GM18858 (cell line): Measurements from ENCODE around the gene PRR12.

Experiments used
- ATAC-seq: cut with Tn5 transposase; IDR thresholded peaks from one replicate; pipeline ENCODE4 v1.9.1; 2021; ENCODE audit not compliant: unreplicated experiment

Gene PRR12

GRCh38 chr19:49564616-49565045 is 26.4 kb upstream of the PRR12 start:
- no peak for ATAC-seq

- no peak for ATAC-seq
These were observed 25.7 kb upstream of the PRR12 start for GRCh38 chr19:49565261-49565660.

- no peak for ATAC-seq
These were observed 24.7 kb upstream of the PRR12 start for GRCh38 chr19:49566302-49566701.

DNA sequence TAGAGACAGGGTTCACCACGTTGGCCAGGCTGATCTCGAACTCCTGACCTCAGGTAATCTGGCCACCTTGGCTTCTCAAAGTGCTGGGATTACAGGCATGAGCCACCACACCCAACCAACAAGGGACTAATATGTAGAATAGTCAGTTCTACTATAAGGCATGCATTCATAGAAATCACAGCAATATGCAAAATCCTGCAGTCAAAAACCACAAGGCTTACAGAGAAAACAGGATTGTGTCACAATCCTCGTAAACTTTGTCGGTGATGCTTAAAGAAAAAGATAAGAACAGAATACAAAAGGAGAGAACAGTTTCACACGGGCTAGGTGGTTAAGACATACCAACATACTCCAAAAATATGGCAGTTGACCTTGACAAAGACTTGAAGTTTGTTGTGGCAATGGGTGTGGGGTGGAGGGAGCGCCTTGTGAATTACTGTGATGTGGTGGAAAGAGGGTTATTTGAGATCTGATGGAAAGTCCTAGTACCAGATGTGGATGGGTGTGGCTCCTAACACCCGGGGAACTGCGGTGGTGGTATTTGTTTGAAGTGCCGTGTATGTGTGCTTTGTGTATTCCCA is 23.0 kb upstream of the PRR12 start:
- no peak for ATAC-seq

GRCh38 chr19:49570138-49570856 is 20.7 kb upstream of the PRR12 start:
- ATAC-seq = no peak

DNA sequence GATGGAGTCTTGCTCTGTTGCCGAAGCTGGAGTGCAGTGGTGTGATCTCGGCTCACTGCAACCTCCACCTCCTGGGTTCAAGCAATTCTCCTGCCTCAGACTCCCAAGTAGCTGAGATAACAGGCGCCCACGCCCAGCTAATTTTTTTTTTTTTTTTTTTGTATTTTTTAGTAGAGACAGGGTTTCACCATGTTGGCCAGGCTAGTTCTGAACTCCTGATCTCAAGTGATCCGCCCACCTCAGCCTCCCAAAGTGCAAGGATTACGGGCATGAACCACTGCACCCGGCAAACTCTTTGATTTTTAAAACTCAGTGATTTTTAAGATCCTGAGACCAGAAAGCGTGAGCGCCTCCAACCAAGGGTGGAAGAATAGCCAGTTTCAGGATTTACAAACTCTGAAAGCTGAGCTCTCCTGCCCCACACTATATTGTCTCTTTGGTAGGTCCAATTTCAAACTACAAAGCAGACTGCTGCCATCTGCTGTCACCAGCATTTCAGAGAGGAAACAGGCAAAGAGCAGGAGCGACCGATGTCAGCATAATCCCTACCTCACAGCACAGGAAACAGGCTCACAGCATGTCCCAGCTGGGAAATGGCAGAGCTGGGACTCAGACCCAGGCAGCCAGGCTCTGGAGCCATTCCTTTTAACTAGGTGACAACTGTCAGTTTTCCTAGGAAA is 19.8 kb upstream of the PRR12 start:
- no peak for ATAC-seq

GRCh38 chr19:49573009-49573408 is 18.0 kb upstream of the PRR12 start:
- ATAC-seq = no peak

DNA sequence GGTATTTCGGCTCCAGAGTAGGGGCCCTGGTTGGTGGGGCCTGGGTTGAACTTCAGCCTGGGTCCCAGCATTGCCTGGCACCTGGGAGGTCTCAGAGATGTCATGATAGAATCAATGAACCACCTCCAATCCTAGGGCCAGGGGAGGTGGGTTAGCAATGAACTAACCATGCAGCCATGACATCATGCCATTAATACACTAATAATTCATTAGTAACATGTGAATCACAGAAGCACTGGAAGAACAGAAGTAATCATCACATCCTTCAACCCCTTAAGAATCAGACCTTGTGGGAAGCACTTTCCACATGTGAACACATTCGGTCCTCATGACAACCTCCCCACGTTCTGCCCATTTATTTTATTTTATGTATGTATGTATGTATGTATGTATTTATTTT is 17.6 kb upstream of the PRR12 start:
- no peak for ATAC-seq

- no peak for ATAC-seq
These were observed 16.7 kb upstream of the PRR12 start for GRCh38 chr19:49574206-49574755.

- no peak for ATAC-seq
These were observed 11.8 kb upstream of the PRR12 start for GRCh38 chr19:49579193-49579592.

DNA sequence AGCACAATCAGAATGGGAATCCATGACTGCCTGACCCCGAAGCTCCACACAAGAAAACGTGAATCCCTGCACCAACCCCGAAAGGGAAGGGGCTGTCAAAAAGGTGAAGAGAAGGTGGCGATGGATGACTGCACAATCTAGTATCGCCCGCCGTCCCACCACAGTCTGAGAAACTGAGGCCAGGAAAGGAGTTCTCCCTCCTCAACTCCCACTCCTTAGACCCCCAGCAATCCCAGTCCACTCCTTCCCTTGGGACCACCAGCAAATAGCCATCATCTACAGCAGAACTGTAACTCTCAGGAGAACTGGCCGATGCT is 11.1 kb upstream of the PRR12 start:
- no peak for ATAC-seq

DNA sequence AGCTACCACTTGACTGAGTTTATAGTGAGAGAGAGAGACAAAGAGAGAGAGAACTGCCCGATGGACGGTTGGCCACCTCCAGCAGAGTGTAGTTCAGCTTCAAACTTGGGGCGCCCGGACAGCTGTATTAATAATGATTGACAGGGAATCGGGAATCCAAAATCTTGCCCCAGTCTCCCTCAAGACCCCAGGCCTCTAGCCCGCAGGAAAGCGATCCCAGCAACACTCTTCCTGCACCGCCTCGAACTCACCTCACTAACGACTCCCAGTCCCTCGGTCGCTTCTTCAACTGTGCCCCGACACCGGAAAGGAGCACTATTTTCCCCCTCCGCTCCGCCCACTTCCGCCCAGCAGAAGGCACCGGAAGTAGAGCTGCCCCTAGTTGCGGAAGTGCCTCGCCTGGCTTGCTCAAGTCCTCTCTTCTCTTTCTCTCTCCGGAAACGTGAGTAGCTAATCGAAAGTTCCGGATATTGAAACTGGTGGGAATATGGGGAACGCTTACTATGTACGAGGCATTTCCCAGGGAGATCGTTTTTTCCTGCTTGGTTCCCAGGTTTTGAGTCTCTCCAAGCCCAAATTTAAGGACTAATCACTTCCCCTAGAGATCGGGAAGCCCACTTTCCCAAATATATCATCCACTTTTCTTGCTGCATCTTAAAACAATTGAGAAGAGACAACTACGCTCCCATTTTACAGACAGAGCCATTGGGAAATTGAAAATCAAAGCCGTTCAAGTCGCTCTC is 10.5 kb upstream of the PRR12 start, which contains the start of gene NOSIP:
Gene NOSIP, minus strand, starts transcription at position 293 of the 743 bp plus-strand sequence. CDS start 19,865 bp downstream, outside the sequence.
- ATAC-seq = no peak

DNA sequence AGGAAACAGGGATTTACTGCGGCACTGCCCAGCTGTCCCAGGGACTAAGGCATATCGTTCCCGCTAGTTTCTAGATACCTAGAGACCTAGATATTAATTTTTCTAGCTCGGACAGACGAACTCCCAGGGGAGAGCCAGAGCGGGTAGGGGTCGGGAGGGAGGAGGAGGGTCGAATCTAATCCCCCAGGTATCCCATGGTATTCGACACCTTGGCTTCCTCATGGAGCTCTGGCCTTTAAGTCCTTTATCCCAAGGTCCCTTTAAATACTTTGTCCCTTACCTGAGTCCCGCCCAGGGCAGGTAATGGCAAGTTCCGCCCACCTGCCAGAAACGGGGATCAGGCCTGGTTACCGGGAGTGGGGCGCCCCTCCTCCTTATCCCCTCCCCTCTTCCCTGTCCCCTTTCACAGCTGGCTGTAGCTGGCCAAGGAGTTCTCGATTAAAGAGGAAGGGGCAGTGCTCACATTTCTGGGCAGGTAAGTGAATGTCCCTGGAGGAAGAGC is 9.9 kb upstream of the PRR12 start, which contains the start of gene PRRG2:
Gene PRRG2, plus strand, starts transcription at position 310 of the 502 bp plus-strand sequence. CDS start 1,904 bp downstream, outside the sequence.
- no peak for ATAC-seq

DNA sequence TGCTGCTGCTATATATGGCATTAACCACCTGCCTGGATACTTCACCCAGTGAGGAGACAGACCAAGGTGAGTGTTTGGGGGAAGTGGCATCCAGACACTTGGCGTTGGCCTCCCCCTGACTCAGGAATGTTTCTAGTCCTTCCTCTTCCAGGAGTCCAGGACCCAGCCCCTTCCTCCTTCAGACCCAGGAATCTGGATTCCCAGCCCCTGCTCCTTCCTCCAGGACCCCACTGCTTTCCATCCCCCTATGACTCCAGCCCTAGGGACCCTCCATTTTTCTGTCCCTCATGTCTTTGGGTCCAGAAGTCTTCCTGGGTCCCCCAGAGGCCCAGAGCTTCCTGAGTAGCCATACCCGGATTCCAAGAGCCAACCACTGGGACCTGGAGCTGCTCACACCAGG is 7.7 kb upstream of the PRR12 start:
- ATAC-seq = no peak

- no peak for ATAC-seq
These were observed 6.0 kb upstream of the PRR12 start for GRCh38 chr19:49585023-49585422.

DNA sequence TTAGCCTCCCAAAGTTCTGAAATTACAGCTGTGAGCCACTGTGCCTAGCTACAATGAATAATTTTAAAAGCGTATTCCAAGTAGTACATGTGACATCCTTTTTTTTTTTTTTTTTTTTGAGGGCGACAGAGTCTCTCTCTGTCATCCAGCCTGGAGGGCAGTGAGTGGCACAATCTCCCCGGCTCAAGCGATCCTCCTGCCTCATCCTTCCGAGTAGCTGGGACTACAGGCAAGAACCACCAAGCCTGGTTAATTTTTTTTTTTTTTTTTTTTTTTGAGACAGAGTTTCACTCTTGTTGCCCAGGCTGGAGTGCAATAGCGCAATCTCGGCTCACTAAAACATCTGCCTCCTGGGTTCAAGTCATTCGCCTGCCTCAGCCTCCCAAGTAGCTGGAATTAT is 3.8 kb upstream of the PRR12 start:
- no peak for ATAC-seq

- ATAC-seq = no peak
These were observed 2.4 kb upstream of the PRR12 start for GRCh38 chr19:49588365-49589122.

DNA sequence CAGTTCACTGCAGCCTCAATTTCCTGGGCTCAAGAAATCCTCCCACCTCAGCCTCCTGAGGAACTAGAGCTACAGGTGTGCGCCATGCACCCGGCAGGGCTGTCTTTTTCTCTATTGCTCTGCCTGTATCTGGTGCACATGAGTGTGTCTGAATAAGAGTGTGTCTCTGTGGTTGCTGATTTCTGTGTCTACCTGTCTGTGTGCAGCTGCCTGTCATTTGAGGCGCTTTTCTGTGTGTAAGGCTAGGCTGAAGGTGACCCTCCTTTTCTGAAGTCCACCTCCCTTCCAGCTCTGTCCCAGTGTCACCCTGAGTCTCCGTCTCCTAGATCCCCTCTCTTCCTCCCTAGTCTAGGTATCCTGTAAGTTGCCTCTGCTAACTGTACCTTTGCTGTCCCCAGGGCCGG is 1.5 kb upstream of the PRR12 start:
- no peak for ATAC-seq

- ATAC-seq = peak; percentile 64
These were observed 661 bp upstream of the PRR12 start for GRCh38 chr19:49590071-49590970.
